Stimulated activated CD8-positive, alpha-beta memory T cell treated with anti-CD3 and anti-CD28 coated beads, Interleukin-4, amount 100 ng/mL, for 1 hour (primary cell): ENCODE data around the gene SLC22A2.
"Not testable (repeated sequence)": the region's sequence is repeated elsewhere in the genome, so short reads cannot be mapped to it uniquely, and the experiment has no call there.

Experiments used
- DNase-seq, 2 donors: peaks; one replicate each; pipeline ENCODE4 v3.0.0-alpha.2; 2020; ENCODE audit warnings: low read depth in 2 of 2, low spot score in 1 of 2

Gene SLC22A2

GRCh38 chr6:160252073-160252813 is 6.4 kb downstream of the SLC22A2 start:
- no peak for DNase-seq

GRCh38 chr6:160249671-160250070 is 8.9 kb downstream of the SLC22A2 start:
- DNase-seq = no peak

GRCh38 chr6:160248538-160248937 is 10.1 kb downstream of the SLC22A2 start:
- DNase-seq = no peak

GRCh38 chr6:160247457-160247883 is 11.2 kb downstream of the SLC22A2 start:
- no peak for DNase-seq

DNA sequence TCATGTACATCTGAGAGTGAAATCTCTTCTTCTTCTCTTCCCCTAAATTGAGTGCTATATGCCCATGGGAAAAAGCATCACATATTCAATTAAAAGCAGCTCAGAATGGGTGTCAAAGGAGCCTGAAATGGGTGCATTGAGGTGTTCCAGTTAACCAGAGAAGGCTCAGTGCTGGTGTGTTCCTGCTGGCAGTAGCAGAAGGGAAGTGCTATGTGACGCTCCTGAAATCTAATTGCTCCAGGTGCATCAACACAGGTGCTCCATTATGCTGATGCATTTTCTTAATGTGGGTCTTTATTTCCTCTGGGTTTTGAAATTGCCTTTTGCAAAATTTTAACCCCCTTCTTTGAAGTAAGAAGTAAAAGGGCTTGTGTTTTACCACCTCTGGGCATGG is 17.9 kb downstream of the SLC22A2 start:
- DNase-seq = no peak

GRCh38 chr6:160239929-160240690 is 18.5 kb downstream of the SLC22A2 start:
- DNase-seq = no peak

GRCh38 chr6:160238761-160239751 is 19.6 kb downstream of the SLC22A2 start:
- DNase-seq = no peak

GRCh38 chr6:160238278-160238711 is 20.3 kb downstream of the SLC22A2 start:
- DNase-seq = no peak

GRCh38 chr6:160237597-160238275 is 20.9 kb downstream of the SLC22A2 start:
- DNase-seq = not testable (repeated sequence)

DNA sequence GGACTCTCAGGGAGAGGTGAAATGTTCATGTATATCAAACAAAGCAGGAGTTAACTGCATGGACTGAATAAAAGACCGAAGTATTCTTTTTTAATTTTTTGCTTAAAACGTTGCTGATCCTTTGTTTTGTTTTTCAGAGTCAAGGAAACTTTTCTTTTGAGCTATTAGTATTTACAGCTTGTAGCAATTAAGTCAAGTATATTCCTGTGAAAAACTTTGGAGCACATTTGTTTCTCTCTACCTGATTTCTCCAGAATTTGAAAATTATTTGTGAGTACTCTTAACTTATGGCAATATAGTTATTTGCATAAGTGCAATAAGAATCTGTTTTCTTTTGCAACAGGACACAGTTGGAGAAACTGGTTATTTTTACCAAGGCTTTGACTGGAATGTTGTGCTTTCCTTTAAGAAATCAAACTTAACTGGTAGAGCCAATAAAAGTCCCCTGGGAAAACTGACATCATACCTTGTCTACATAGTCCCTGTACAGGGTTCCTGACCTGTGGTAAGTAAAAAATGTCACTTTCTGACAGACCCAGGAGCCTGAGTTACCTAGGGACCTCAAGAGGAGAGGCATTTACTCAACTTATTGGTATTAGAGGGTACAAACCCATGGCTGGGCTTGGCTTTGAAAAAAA is 22.3 kb downstream of the SLC22A2 start:
- not testable (repeated sequence) for DNase-seq

DNA sequence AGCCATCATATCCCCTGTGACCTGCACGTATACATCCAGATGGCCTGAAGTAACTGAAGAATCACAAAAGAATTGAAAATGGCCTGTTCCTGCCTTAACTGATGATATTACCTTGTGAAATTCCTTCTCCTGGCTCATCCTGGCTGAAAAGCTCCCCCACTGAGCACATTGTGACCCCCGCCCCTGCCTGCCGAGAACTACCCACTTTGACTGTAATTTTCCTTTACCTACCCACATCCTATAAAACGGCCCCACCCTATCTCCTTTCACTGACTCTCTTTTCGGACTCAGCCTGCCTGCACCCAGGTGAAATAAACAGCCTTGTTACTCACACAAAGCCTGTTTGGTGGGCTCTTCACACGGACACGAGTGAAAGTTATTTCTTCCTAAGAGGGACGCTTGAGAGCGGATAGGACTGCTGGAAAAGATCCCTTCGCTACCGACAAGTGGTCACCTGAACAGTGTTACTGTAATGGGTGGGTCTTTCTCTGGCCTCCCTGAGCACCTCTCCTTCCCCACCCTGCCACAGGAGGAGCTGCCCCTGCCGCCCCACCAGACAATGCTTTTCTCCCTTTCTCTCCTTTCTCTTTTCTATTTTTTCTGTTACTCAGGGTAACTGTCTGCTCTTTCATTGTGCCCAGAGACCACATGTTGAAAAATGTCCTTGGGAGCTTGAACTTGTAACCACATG is 24.5 kb downstream of the SLC22A2 start:
- not testable (repeated sequence) for DNase-seq

DNA sequence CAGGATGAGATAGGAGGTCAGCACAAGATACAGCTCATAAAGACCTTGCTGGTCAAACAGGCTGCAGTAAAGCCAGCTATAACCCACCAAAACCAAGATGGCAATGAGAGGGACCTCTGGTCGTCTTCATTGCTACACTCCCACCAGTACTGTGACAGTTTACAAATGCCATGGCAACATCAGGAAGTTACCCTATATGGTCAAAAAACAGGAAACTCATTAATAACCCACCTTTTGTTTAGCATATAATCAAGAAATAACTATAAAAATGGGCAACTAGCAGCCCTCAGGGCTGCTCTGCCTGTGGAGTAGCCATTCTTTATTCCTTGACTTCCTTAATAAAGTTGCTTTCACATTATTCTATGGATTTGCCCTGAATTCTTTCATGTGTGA is 30.9 kb downstream of the SLC22A2 start:
- DNase-seq = no peak

DNA sequence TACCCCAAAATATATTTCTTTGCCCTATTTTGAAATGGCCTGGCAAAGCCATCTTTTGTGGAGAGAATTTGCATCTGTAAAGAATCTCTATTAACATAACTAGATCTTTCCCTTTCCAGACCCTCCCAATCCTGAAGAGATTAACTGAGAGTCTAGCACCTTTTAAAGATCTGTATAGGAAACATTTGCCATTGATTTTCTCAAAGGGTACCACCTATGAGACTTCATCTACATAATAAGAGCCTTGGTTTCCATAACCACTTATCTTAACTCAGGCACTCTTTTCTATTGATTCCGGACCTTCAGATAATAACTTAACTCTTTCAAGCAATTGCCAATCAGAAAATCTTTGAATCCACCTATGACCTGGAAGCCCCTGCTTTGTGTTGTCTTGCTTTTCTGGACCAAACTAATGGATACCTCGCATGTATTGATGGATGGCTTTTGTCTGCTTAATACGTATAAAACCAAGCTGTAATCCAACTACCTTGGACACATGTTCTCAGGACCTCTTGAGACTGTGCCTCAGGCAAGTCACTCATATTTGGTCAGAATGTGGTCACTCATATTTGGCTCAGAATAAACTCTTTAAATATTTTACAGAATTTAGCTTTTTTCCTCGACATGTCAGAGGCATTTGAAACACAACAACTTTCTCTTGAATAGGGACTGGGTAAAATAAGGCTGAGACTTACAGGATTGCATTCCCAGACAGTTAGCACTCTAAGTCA is 31.4 kb downstream of the SLC22A2 start:
- DNase-seq = no peak

DNA sequence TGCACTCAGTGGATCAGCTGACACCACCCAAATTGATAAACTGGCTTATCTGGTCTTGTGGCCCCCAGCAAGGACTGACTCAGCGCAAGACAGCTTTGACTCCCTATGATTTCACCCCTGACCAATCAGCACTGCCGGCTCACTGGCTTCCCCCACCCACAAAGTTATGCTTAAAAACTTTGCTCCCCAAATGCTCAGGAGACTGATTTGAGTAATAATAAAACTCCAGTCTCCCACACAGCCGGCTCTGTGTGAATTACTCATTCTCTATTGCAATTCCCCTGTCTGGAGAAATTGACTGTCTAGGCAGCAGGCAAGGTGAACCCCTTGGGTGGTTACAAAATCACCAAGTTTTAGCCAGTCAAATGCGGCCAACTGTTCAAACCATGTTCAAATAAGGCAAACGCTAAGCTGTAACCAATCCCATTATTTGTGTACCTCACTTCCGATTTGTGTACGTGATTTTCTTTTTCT is 32.5 kb downstream of the SLC22A2 start:
- no peak for DNase-seq

DNA sequence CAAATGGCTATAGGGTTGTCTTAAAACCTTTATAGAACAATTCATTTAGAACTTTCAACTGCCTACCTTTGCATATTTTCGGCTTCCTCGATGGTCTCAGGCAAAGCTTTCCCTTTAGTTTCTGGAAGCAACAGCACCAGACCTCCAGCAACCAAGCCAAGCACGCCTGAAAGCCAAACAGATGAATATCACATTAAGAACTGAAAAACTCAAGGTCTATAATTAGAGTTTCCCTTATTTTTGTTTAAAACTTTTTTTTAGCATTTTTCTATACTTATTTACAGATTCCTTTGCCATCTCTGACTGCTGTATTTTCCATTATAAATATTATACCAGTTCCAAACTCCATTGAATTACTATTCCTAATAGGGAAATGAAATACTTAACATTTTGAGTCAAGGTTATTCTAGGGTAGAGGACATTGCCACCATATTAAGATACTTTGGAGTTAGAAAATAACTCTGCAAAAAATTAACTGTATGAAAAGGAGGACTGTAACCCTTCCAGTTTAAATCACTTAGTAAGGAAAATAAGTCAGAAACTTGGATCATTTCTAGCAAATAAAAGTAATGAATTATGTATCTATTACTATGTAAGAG is 33.9 kb downstream of the SLC22A2 start:
- DNase-seq = no peak

- no peak for DNase-seq
Observed at GRCh38 chr6:160222491-160222890, 36.1 kb downstream of the SLC22A2 start.

DNA sequence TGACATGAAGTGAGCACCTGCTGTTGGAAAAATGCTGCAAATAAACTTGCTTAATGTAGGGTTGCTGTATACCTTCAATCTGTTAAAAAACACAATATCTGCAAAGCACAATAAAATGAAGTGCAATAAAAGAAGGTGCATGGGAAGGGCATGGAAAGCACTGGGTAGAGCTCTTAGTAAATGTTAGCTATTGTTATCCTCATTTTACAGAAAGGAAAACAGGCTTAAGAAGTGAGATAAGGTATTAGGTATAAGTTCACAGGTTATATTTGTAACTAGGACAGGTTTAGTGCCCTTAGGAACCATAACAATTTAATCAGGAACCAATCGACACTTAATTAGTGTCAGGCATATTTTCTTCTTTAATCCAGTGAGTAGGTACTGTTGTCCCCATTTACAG is 36.7 kb downstream of the SLC22A2 start:
- DNase-seq = no peak

DNA sequence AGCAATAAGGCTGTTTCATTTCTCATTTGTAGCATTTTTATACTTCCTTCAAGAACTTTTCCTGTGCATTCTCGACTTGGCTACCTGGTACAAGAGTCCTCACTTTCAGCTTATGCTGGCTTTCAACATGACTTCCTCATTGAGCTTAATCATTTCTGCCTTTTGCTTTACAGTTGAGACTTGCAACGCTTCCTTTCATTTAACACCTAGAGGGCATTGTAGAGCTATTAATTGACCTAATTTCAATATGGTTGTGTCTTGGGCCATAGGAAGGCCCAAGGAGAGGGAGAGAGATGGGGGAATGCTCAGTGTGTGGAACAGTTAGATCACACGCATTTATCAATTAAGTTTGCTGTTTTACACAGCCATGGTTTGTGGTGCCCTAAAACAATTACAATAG is 37.2 kb downstream of the SLC22A2 start:
- DNase-seq = no peak
